Fibroblast of pulmonary artery (primary cell): Measurements from ENCODE around the gene NRXN3.

Experiments used
- DNase-seq: peaks from one replicate; pipeline ENCODE4 v3.0.0-alpha.2; 2010; ENCODE audit warnings: low read depth
- H3K4me3 ChIP-seq: replicated peaks from 2 replicates; pipeline ENCODE4 v1.5.1; 2011; ENCODE audit warnings: low read depth, mild to moderate bottlenecking, control low read depth, low read length, moderate library complexity
- TF ChIP-seq, protein P1 (sequence below): IDR thresholded peaks from 2 replicates; pipeline ENCODE4 v1.5.1; 2011; ENCODE audit warnings: mild to moderate bottlenecking, control low read depth, low read length, inconsistent platforms; ENCODE audit errors: missing control alignments

NRXN3 gene

DNA sequence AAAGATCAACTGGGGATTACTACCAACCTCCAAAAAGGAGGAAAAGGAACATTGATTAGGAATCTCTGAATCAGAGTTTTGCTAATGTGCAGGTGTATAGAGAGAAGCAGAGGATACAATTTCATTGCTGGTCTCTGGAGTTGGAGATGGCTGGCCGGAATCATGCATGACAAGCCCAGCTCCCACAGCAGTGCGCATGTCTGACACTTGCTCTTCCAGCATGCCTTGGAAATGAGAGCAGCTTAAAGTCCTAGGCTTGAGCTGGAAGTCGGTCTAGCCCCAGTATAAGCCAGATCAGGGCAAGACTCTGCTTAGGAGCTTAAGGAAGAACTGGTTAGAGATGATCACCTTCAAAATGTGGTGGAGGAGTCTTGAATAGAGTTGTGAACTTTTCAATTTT lies 1298.3 kb downstream of the NRXN3 start:
- TF ChIP-seq, protein P1, sequence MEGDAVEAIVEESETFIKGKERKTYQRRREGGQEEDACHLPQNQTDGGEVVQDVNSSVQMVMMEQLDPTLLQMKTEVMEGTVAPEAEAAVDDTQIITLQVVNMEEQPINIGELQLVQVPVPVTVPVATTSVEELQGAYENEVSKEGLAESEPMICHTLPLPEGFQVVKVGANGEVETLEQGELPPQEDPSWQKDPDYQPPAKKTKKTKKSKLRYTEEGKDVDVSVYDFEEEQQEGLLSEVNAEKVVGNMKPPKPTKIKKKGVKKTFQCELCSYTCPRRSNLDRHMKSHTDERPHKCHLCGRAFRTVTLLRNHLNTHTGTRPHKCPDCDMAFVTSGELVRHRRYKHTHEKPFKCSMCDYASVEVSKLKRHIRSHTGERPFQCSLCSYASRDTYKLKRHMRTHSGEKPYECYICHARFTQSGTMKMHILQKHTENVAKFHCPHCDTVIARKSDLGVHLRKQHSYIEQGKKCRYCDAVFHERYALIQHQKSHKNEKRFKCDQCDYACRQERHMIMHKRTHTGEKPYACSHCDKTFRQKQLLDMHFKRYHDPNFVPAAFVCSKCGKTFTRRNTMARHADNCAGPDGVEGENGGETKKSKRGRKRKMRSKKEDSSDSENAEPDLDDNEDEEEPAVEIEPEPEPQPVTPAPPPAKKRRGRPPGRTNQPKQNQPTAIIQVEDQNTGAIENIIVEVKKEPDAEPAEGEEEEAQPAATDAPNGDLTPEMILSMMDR, result no peak
- DNase-seq, result no peak
- no peak overlapping the region for H3K4me3 ChIP-seq

GRCh38 chr14:79473651-79474050 lies 1303.5 kb downstream of the NRXN3 start:
- no peak overlapping the region for H3K4me3 ChIP-seq
- DNase-seq, result no peak
- TF ChIP-seq, protein P1, result no peak

GRCh38 chr14:79475887-79476532 lies 1305.8 kb downstream of the NRXN3 start:
- DNase-seq, result no peak
- H3K4me3 ChIP-seq, result no peak overlapping the region
- TF ChIP-seq, protein P1, result no peak

DNA sequence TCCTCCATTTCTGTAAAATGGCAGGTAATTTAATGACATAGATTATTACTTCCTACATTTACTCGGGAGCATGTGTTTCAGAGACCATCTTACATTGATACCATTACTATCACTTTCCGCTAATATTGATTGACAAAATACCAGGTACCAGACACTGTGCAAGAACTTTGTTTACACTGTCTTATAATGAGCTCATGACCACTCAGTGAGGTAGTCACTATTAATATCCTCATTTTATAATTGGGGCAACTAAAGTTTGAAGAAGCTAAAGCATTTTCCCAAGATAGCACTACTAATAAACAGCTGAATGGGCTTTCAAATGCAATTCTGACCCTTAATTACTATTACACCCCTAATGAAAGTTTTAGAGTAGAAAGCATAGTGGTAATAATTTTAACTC lies 1306.4 kb downstream of the NRXN3 start:
- TF ChIP-seq, protein P1, result no peak
- no peak for DNase-seq
- no peak overlapping the region for H3K4me3 ChIP-seq

DNA sequence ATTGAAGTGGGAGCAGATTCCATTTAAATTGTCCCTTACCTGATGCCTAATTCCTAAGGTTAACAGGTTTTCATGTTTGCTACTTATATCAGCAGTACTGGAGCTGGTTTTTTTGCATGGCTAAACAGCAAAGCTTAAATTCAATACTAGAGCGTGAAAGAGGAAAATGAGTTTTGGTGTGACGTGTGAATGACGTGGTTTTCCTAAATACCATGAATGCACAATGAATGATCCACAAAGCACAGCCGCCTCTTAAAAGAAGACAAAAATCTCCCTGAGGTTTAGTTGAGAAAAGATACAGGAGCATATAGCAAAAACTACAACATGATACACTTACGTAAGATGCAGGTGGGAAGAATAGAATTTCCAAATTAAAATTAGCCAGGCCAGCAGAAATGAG lies 1310.0 kb downstream of the NRXN3 start:
- DNase-seq, result no peak
- TF ChIP-seq, protein P1, result no peak
- no peak overlapping the region for H3K4me3 ChIP-seq

GRCh38 chr14:79482825-79483224 lies 1312.7 kb downstream of the NRXN3 start:
- TF ChIP-seq, protein P1, result no peak
- no peak overlapping the region for H3K4me3 ChIP-seq
- no peak for DNase-seq
